ENCODE measurements around the gene CTCFL. TPM values are rescaled to one million over a fixed set of nuclear protein-coding genes. Genes with fewer than 3 reads are reported as not detected.

CTCFL gene
- total and polyA plus RNA-seq, 2 of the 13 experiments (the other 11 are each of a cell fraction or from before 2014, with no cell fraction given): 0.04 TPM; not detected in 1

DNA sequence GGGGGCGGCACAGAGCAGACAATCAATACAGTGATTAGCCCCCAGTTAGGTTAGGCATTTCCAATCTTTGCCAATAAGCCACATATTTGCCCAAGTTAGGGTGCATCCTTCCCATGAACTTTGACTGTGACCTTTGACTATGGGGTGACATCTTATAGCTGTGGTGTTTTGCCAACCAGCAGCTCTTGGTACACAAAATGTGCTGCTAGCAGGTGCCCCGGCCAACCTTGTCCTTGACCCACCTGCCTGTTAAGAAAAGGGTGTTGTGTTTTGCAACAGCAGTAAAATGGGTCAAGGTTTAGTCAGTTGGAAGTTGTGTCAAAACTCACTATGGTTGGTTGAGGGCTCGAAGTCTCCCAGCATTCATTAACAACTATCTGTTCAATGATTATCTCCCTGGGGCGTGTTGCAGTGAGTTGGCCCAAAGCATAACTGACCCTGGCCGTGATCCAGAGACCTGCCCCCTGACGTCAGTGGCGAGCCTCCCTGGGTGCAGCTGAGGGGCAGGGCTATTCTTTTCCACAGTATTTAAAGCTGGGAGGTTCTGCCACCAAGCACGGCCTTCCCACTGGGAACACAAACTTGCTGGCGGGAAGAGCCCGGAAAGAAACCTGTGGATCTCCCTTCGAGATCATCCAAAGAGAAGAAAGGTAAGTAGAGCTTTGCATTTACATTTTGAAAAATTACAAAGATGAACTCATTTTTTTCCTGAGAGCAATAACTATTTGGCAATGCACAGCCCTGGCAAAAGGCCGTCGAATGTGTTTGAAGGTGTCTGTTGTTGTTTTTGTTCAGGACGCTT is 35.8 kb upstream of the CTCFL start, which contains the start of gene PCK1 (continued):
- TF ChIP-seq, protein P1, sequence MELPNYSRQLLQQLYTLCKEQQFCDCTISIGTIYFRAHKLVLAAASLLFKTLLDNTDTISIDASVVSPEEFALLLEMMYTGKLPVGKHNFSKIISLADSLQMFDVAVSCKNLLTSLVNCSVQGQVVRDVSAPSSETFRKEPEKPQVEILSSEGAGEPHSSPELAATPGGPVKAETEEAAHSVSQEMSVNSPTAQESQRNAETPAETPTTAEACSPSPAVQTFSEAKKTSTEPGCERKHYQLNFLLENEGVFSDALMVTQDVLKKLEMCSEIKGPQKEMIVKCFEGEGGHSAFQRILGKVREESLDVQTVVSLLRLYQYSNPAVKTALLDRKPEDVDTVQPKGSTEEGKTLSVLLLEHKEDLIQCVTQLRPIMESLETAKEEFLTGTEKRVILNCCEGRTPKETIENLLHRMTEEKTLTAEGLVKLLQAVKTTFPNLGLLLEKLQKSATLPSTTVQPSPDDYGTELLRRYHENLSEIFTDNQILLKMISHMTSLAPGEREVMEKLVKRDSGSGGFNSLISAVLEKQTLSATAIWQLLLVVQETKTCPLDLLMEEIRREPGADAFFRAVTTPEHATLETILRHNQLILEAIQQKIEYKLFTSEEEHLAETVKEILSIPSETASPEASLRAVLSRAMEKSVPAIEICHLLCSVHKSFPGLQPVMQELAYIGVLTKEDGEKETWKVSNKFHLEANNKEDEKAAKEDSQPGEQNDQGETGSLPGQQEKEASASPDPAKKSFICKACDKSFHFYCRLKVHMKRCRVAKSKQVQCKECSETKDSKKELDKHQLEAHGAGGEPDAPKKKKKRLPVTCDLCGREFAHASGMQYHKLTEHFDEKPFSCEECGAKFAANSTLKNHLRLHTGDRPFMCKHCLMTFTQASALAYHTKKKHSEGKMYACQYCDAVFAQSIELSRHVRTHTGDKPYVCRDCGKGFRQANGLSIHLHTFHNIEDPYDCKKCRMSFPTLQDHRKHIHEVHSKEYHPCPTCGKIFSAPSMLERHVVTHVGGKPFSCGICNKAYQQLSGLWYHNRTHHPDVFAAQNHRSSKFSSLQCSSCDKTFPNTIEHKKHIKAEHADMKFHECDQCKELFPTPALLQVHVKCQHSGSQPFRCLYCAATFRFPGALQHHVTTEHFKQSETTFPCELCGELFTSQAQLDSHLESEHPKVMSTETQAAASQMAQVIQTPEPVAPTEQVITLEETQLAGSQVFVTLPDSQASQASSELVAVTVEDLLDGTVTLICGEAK (IDR thresholded peaks at IDR 0.05): no peak
- TF ChIP-seq, protein P1 (CRISPR knock-in tag; IDR thresholded peaks at IDR 0.05): peak; percentile 83
- TF ChIP-seq ZFP82 (CRISPR knock-in tag; IDR thresholded peaks at IDR 0.05; ENCODE audit: borderline replicate concordance) (no peak; the same call in 1 of the 2 replicates), HNRNPLL (IDR thresholded peaks at IDR 0.05; ENCODE audit: low read depth, low read length, poor library complexity, severe bottlenecking) (no peak), TBX3 (IDR thresholded peaks at IDR 0.05; ENCODE audit: borderline replicate concordance) (peak; percentile 93), DMAP1 (CRISPR knock-in tag; IDR thresholded peaks at IDR 0.05) (peak; percentile 51; the same call in 1 of the 2 replicates), HMGA1 (CRISPR knock-in tag; conservative IDR thresholded peaks at IDR 0.05) (no peak), RBFOX2 (IDR thresholded peaks at IDR 0.05; ENCODE audit: low read depth, low read length) (no peak), KAT7 (CRISPR knock-in tag; IDR thresholded peaks at IDR 0.05; ENCODE audit: borderline replicate concordance) (no peak), PHF5A (CRISPR knock-in tag; IDR thresholded peaks at IDR 0.05; ENCODE audit: low read depth, unreplicated experiment) (peak; percentile 74), SP140L (CRISPR knock-in tag; IDR thresholded peaks at IDR 0.05; ENCODE audit: borderline replicate concordance) (no peak), ZNF207 (IDR thresholded peaks at IDR 0.05; ENCODE audit: borderline replicate concordance) (no peak), CENPT (CRISPR knock-in tag; IDR thresholded peaks at IDR 0.05; ENCODE audit: low read depth) (no peak)
- TF ChIP-seq, protein P2, sequence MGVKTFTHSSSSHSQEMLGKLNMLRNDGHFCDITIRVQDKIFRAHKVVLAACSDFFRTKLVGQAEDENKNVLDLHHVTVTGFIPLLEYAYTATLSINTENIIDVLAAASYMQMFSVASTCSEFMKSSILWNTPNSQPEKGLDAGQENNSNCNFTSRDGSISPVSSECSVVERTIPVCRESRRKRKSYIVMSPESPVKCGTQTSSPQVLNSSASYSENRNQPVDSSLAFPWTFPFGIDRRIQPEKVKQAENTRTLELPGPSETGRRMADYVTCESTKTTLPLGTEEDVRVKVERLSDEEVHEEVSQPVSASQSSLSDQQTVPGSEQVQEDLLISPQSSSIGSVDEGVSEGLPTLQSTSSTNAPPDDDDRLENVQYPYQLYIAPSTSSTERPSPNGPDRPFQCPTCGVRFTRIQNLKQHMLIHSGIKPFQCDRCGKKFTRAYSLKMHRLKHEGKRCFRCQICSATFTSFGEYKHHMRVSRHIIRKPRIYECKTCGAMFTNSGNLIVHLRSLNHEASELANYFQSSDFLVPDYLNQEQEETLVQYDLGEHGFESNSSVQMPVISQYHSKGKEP (CRISPR knock-in tag; IDR thresholded peaks at IDR 0.05): no peak
- TF ChIP-seq, protein P3, sequence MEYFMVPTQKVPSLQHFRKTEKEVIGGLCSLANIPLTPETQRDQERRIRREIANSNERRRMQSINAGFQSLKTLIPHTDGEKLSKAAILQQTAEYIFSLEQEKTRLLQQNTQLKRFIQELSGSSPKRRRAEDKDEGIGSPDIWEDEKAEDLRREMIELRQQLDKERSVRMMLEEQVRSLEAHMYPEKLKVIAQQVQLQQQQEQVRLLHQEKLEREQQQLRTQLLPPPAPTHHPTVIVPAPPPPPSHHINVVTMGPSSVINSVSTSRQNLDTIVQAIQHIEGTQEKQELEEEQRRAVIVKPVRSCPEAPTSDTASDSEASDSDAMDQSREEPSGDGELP (IDR thresholded peaks at IDR 0.05; ENCODE audit: borderline replicate concordance, low read depth): peak; percentile 93
- TF ChIP-seq, protein P4, sequence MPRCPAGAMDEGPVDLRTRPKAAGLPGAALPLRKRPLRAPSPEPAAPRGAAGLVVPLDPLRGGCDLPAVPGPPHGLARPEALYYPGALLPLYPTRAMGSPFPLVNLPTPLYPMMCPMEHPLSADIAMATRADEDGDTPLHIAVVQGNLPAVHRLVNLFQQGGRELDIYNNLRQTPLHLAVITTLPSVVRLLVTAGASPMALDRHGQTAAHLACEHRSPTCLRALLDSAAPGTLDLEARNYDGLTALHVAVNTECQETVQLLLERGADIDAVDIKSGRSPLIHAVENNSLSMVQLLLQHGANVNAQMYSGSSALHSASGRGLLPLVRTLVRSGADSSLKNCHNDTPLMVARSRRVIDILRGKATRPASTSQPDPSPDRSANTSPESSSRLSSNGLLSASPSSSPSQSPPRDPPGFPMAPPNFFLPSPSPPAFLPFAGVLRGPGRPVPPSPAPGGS (CRISPR knock-in tag; IDR thresholded peaks at IDR 0.05): peak; percentile 85
